Stimulated activated CD4-positive, alpha-beta T cell treated with anti-CD3 and anti-CD28 coated beads, TNF-alpha, amount 100 ng/mL, for 4 hours (primary cell): ENCODE measurements around the gene SCCPDH.

Experiments used
- DNase-seq, 3 experiments: peaks; one replicate each; pipeline ENCODE4 v3.0.0-alpha.2; 2020; ENCODE audit warnings: low read depth in 3 of 3

Gene SCCPDH

DNA sequence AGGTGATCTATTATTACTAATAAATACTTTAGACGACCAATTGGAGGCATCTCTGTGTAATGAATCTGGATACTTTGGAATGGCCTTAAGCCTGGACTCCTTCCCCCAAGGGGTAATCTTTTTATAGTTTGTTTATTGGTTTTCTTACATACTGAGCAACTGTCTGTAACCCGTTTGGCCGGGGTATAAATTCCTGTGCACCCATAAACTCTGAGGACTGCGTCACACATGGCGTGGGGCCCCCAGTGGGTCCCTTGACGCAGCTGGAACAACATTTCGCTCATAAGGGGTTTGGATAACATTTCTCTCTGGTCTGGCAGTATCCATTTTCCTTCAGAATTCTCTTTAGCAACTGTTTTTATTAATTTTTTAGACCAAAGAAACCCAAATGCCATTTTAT is 26.5 kb downstream of the SCCPDH start:
- DNase-seq: no peak

DNA sequence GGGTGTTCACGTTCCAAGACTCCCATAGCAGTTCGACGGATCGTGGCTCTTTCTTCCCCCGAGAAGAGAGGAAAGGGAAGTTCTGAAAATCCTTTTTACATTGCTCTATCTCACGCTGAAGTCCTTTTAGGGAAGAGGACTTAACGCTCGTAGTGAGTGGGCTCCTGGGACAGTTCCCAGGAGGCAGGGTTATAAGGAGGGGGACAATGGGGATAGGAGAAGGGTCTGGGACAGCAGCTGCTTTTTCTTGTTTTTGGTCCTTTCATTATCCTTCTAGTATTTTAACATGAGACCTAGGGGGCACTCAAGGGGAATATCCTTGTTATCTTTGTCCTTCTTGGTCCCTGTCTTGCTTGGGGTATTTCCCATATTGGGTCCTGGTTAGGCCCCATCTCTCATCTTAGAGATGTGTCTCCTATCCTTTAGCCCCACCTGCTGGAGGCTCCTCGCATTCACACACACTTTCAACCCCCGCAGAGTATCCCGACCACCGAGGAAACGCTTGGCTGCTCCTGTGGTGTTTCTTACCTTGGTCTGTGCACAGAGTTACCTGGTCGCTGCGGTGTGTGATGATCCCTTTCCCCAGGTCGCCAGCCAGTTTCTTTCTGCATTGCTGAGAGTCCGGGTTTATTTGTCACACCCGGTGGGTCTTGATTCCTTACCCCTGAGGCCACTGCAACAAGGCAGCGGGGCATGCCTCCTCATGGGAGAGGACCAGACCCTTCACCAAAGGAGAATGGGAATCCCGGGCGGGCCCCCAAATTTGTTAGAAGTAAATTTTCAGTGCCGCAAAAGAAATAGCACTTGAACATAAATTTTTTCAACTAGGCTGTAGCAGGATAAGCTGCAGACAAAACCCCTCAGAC is 29.7 kb downstream of the SCCPDH start:
- peak; percentile 17 to 22 (median 20) for DNase-seq

DNA sequence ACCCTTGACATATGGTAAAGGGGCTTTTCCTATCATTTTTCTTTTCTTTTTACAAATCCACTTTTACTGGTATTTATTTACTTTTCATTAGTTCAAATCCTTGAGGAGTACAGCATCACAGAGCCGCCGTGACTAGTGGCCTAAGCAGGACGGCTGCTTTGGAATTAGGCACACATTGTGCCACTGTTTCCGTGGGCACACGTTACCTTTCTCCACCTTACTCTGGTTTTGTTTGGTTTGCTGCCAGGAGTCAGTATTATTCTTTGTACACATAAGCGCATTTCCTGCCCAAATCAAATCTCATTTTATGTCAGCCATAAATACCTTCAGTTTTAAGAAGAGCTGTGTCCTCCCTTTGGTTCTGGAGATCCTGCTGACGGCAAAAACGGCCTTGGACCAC is 31.2 kb downstream of the SCCPDH start:
- no peak for DNase-seq

DNA sequence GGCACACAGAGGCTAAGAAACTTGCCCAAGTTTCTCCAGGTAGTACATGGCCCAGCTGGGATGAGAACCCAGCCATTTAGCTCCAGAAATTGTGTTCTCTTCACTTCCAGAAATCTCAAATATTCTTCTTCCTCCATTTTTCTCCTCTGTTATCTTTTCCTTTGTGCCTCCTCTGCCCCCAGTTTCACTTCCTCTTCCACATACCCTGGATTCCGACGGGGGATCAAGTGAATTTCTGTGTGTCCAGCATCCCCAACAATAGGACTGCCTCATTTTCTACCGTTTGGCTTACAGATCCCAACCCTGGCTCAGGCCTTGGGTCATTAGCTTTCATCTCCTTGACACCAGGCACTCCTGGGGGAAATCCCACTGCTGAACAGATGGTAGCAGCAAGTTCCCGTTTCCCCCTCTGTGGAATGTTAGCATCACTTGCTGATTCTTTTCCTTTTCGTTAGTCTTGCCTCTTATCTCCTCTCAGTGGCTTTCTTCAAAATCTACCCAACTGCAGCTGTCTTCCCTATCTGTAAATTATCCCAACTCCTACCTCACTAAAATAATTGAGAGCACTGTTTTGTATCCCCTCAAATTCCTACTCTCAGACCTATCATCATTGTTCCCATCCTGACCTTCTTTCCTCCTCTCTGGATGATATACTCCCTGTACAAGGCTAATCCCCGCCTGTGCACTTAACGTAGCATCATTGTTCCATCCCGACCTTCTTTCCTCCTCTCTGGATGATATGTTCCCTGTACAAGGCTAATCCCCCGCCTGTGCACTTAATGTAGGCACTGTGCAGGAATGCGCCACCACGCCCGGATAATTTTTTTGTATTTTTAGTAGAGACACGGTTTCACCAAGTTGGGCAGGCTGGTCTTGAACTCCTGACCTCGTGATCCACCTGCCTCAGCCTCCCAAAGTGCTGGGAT is 36.5 kb downstream of the SCCPDH start:
- no peak for DNase-seq

DNA sequence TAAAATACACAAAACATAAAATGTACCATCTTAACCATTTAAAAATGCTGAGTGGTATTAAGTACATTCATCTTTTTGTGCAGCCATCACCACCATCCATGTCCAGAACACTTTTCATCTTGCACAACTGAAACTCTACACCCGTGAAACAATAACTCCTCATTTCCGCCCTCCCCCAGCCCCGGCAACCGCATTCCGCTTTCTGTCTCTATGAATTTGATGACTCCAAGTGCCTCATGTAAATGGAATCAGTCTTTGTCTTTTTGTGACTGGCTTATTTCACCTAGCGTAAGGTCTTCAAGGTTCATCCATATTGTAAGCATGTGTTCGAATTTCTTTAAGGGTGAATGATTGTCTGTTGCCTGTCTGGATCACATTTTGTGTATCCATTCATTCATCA is 37.2 kb downstream of the SCCPDH start:
- DNase-seq: no peak

DNA sequence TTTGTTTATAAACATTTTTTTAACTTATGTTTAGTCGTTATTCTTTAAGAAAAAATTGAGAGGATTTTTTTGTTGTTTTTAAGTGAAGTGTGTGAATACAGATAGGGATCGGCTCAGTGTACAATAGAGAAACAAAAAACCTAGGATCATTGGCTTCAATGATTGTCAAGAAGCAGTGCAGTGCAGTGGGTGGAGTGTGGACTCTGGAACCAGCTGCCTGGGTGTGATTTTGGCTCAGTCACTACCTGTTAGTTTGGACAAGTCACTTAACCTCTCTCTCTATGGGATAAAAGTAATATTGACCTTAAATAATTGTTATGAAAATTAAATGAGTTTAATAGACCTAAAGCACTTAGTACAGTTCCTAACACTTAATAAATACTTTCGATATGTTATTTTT is 41.3 kb downstream of the SCCPDH start:
- DNase-seq: no peak

DNA sequence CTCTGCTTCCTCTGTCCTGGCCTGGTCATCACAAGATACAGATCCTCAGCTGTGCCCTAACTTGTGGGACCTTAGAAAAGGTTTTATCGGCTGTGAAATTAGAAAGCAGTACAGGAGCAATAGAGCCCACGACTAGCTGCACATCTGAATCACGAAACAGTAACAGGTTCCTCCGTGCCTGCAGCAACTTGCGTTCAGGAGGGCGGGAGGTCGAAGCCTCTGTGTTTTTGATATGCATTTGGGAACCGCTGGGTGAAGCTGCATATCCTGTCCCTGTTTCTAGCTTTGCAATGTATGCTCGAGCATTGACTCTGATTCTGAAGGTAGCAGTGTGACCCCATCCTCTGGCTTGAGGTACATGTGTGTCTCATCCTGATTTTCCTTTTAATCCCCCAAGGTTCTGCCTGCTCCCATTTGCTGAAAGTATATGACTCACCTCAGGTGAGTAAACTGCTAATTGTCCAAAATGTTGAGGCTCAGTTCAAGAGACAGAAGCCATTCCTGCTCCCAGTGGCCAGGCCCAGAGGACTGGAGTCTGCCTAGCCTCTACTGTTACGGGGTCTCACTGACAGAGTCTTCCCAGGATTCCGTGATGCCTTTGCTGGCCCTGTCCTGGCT is 44.3 kb downstream of the SCCPDH start:
- no peak for DNase-seq

DNA sequence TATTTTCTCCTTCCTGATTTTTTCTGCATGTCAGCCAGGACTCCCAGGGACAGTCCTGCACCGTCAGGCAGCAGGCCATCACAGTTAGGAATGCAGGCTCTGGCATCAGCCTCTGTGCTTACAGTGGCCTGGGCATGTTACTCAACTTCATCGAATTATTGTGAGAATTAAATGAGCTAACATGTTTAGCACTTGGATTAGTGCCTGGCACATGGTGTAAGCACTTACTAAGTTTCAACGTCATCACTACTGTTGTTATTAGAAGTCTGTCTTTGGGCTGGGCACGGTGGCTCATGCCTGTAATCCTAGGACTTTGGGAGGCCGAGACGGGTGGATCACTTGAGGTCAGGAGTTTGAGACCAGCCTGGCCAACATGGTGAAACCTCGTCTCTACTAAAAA is 45.1 kb downstream of the SCCPDH start:
- no peak for DNase-seq

DNA sequence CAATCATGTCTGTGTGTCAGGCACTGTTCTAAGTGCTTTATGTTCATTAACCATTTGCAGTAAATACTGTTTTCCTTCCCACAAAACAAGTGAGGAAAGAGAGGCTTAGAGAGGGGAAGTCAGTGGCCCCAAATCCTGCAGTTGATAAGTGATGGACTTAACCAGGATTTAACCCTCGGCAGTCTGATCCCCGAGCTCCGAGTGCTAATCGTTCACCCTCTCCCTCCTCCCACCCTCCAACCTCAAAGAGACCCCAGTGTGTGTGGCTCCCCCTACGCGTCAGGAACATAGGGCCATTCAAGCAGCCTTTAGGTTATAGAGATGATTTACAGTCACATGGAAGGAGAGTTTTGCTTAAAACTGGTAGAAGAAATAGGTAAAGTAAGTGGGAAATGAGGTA is 47.2 kb downstream of the SCCPDH start:
- no peak for DNase-seq

DNA sequence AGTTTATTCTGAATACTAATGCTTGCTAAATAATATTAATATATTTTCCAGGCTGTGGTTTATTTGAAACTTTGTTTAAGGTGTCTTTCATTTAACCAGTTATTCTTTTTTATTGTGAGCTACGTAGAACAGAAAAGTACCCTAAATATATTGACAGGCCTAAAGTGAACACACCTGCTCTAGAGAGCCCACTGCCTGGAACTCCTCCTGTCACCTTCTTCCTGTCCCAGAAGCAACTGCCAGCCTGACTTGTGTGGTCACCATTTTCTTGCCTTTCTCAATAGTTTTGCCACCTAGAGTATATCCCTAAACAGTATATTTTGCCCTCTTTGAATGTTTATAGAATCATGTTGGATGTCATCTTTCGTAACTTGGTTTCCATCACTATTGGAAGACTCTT is 48.5 kb downstream of the SCCPDH start:
- DNase-seq: no peak

DNA sequence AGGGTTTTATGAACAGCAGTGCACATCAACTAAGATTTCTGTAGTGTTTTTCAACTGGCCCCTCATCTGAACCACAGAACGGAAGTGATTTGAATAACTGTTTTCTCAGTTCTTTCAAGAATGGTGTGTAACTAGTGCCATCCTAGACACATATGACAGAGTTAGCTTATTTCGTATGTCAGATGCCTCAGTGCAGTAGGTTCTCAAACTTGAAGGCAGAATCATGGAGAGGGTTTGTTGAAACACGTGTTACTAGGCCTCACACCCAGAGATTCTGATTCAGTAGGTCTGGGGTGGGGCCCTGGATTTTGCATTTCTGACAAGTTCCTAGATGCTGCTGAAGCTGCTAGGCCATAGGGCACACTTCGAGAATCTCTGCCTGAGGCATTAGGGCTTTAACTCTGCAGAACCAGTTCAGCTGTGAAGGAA is 49.0 kb downstream of the SCCPDH start:
- DNase-seq: no peak

DNA sequence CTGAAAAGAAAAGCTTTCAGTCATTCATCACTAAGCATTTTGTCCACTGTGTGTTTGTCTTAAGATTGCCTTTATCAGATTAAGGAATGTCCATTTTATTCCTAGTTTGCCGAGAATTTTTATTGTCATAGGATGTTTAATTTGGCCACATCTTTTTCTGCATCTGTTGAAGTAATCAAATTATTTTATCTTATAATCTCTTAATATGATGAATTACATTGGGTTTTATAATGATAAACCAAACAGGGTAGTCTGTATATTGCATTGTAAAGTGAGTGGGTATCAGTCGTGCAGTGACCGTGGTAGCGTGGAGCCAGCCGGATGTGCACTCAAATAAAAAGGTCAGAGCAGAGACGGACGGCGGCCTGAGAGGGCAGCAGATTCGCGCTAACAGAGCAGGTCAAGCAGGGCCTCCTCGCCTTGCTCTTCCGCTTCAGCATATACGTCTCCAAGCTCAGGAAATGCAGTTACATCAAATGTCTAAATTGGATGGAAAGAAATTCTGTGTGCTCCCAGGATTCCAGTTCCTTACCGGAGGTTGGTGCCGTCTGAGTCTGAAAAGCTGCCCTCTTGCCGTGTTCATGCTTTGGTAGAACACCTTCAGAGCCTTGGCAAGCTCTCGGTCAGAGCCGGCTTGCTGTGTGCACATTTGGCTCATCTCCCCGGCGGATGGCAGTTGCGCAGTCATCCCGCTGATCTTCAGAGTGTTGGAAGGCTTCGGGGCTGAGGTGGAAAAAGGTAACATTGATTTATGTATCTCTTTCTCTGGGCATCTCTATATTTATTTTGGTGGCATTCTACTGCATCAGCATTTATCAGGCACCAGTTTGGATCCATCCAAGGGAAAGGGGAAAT is 51.5 kb downstream of the SCCPDH start:
- no peak for DNase-seq

DNA sequence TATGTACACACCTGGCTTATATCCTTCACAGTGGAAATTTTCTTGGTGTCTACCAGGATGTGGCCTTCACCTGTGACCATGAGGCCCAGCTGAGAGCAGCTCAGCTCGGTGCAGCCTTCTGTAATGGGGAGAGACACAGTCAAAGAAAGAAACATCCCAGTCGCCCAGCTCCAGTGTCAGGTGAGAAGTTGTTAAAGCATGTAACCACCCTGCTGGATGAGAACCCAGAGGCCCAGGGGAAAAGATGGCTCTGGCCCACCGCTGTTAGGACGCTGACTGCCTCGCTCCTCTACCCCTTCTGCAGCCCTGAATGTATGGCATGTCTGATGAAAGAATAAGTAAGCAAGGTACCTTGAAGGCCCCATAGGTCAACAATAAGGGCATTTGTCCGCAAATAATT is 52.7 kb downstream of the SCCPDH start:
- DNase-seq: no peak

DNA sequence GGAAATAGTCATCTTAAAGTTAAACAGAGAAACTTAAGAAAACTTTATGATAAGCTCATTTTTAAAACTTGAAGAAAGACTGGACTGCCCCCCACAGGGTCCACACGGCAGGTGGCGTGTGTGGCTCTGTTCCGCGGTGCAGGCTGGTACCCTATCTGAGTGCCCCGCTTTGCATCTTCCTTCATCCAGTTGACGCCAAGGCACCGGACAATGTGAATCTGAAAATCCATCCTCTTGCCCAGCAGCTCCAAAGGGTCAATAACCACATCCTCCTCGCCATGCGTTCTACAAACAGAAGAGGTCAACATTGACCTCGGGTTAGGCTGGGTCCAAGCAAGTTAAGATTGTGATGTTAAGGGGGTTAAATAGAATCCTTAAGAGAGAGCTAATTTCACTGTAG is 54.5 kb downstream of the SCCPDH start:
- no peak for DNase-seq

DNA sequence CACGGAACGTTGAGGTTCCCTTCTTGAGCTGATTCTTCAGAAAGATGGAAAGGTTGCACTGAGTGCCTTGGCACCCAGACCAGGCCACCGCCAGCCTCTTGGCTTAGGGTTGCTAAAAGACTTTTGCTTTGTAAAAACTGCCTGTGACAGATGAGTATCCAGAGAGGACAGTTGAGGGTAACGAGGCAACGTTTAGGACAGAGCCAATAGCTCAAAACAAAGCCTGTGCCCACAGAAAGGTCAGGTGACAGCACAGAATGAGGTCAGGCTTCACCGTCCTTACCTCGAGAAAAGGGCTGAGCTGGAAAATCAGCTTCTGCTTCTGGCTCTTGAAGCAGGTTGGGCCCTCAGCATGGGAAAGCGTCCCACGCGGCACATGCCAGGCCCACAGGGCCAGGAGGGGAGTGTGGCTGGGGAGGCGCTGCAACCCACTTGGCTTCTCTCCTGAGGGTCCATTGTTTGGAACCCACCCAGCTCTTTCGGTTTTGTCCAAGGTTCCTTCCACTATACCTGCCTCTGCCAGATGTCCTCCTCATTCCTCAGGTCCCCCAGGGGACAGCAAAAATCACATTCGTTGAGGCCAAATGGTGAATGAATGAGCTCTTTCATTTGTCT is 55.5 kb downstream of the SCCPDH start:
- DNase-seq: no peak

DNA sequence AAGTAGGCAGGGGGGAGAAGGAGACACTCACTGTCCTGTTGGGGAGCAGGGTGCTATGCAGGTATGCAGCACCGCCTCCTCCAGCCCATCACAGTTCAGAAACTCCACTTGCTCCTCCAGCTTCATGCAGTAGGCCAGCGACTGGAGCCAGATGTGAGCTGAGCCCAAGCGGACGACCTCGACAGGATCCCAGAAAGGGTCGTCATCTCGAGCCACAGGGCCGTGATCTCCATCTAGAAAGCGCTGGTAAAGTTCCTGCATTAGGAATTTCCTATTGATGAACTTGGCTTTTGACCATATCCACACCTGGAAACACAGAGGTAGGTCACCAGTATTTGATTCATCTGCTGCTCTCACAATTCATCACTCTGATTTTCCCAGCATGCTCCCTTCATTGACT is 56.1 kb downstream of the SCCPDH start:
- no peak for DNase-seq

DNA sequence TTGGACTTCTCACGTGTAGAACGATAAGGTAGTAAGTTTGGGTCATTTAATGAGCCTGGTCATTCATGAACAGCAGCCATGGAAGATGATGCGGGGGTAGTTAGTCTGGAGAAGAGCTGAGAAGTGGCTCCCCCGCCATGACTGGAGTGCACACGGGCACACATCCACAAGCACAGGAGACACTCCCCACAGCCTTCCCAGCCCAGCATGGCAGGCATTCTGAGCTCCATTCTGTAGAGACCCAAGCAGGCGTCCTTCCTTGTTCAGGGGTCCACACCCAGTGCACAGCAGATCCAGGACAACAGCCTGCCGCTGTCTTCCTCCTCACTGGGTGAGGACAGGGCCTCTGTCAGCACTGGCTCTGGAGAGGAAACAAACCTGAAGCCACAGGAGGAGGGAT is 57.0 kb downstream of the SCCPDH start:
- no peak for DNase-seq

DNA sequence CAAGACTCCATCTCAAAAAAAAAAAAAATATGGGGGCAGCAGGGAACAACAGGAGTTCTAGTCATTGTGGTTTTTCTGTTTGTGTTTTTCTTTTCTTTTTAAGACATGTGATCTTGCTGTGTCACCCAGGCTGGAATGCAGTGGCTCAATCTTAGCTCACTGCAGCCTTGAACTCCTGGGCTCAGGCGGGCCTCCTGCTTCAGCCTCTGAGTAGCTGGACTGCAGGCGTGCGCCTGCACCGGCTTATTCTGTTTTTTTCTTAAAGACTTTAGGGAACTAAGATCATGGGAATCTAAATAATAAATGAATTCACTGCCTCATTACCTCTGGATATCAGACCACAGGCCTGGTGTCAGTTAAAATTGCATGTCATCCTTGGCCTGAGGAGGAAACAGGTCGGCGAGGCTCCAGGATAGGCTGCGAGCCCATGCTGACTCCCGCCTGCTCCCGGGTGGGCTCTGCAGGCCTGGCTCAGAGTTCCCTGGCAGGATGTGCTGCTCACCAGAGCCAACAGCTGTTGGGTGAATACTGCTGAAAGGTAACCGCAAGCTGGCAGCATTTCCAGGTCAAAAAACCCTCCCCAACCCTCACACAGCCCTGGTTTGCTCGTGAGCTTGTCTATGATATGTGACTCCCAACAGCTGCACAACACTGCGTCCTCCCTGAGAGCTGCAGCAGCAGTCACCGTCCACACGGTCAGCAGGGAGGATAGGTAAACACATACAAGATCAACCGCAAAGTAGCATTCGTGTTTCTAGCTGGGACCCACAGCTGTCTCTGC is 58.1 kb downstream of the SCCPDH start:
- DNase-seq: no peak

DNA sequence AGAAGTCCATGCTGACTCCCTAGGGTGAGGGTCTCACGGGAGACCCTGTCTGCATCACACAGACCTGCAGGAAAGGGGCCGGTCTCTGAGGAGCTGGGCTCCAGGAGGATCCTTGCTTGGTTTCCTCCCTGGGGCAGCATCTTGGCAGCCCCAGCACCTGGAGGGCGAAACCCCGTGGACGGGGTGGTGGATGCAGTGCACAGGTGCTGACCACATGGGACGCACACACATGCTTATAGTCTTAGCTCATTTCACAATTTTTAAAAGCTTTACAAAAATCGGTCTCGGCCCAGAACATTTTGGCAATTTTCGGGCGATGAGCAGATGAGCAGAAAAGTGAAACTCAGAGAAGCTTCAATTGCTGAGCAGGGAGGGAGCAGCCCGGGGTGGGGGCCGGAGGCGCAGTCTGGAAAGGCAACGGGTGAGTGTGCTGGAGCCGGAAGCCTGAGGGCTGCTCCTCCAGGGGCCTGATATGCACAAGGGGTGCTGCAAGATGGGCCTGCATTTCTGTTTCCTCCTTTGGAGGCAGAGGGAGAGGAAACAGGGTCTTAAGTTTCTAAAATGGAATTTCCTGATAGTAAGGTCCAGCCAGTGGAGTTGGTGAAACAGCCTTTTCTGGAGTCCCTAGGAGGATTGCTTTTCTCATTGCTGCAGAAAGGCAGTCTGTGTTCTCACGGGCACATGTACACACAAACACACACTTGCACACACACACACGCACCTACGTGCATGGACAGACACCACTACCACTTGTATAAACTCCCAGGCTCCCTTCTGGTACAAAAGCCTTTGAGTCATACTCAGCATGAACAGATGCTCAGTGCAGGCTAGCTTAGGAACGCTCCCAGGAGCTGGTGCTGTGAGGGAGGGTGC is 60.6 kb downstream of the SCCPDH start:
- no peak for DNase-seq
